ENCODE measurements around the gene RAB11A.

- no peak for TF ChIP-seq CTCF (IDR thresholded peaks at IDR 0.05)
- TF ChIP-seq POLR2A (IDR thresholded peaks at IDR 0.05): no peak
These were observed 29.3 kb upstream of the RAB11A start for GRCh38 chr15:65839985-65840384.

Data from adrenal gland (tissue), 5 donors.